AG04450 (cell line): ENCODE data around the gene SLC66A2. TPM values are rescaled to one million over a fixed set of nuclear protein-coding genes. Genes with fewer than 3 reads are reported as not detected.
A peak's percentile ranks its signal among the peaks of the same experiment; 100 is the strongest.

ENCODE experiments used
- CTCF ChIA-PET: fragments of 300-600, 350-600 bp; formaldehyde crosslinking; extraction: SDS; loops from one replicate; lab custom pipeline; 2022; ENCODE audit warnings: antibody characterized with exemption, inconsistent platforms; lab: Charles Lee
- POLR2A ChIA-PET: fragments of 350-600 bp; formaldehyde crosslinking; extraction: SDS; loops from one replicate; lab custom pipeline; 2021; ENCODE audit warnings: antibody characterized with exemption, inconsistent platforms; lab: Yijun Ruan, JAX
- DNase-seq: peaks from one replicate; pipeline ENCODE4 v3.0.0-alpha.2; 2011; ENCODE audit warnings: low read depth, low spot score
- H3K27ac ChIP-seq: one replicate; pipeline ENCODE4 v1.5.1; 2012; ENCODE audit warnings: low read depth, low read length, control low read depth
- H3K27me3 ChIP-seq: one replicate; pipeline ENCODE4 v1.6.0; 2012; ENCODE audit warnings: low read length; ENCODE audit not compliant: control insufficient read depth, insufficient read depth
- H3K4me3 ChIP-seq: 2 replicates; pipeline ENCODE4 v1.5.1; 2011; ENCODE audit warnings: mild to moderate bottlenecking, low read depth, low read length, control low read depth
- H3K9me3 ChIP-seq: 2 replicates; pipeline ENCODE4 v1.5.1; 2012; ENCODE audit warnings: low read length; ENCODE audit not compliant: control insufficient read depth, insufficient read depth
- polyA plus RNA-seq: library from polyadenylated mRNA; depleted of rRNA; stranded (reverse); fragments of >200 nt; gene quantifications from 2 replicates; pipeline ENCODE4 v1.2.3, GENCODE V29; 2011
- TF ChIP-seq, protein P1 (sequence below): IDR thresholded peaks from 2 replicates; pipeline ENCODE4 v1.5.1; 2011; ENCODE audit warnings: low read depth, low read length, control low read depth, inconsistent platforms

Gene SLC66A2
- polyA plus RNA-seq, 1 experiment: 13.9 TPM

GRCh38 chr18:79971986-79972385, 20.5 kb upstream of the SLC66A2 start:
- H3K4me3 ChIP-seq: no peak overlapping the region
- no peaks in the 10 kb centered on the region for H3K9me3 ChIP-seq
- TF ChIP-seq, protein P1, sequence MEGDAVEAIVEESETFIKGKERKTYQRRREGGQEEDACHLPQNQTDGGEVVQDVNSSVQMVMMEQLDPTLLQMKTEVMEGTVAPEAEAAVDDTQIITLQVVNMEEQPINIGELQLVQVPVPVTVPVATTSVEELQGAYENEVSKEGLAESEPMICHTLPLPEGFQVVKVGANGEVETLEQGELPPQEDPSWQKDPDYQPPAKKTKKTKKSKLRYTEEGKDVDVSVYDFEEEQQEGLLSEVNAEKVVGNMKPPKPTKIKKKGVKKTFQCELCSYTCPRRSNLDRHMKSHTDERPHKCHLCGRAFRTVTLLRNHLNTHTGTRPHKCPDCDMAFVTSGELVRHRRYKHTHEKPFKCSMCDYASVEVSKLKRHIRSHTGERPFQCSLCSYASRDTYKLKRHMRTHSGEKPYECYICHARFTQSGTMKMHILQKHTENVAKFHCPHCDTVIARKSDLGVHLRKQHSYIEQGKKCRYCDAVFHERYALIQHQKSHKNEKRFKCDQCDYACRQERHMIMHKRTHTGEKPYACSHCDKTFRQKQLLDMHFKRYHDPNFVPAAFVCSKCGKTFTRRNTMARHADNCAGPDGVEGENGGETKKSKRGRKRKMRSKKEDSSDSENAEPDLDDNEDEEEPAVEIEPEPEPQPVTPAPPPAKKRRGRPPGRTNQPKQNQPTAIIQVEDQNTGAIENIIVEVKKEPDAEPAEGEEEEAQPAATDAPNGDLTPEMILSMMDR: no peak
- no peak for DNase-seq
- ChIA-PET CTCF (no interaction called here), POLR2A (interaction anchor here (0.6 kb wide), 1 partner anchor 141 kb away, joined by 3 read pairs; no protein-coding TSS in a partner anchor)
- H3K27me3 ChIP-seq: no peaks in the 10 kb centered on the region
- no peak overlapping the region for H3K27ac ChIP-seq

GRCh38 chr18:79971211-79971952, 19.9 kb upstream of the SLC66A2 start:
- Histone ChIP-seq H3K27ac (no peak overlapping the region), H3K27me3 (no peaks in the 10 kb centered on the region), H3K9me3 (no peaks in the 10 kb centered on the region), H3K4me3 (no peak overlapping the region)
- TF ChIP-seq, protein P1: no peak
- CTCF ChIA-PET: no interaction called here
- no peak for DNase-seq
- POLR2A ChIA-PET: interaction anchor here (0.6 kb wide), 1 partner anchor 142 kb away, joined by 3 read pairs; no protein-coding TSS in a partner anchor

- no peak for DNase-seq
- TF ChIP-seq, protein P1: no peak
- H3K9me3 ChIP-seq: no peaks in the 10 kb centered on the region
- no peak overlapping the region for H3K27ac ChIP-seq
- no peaks in the 10 kb centered on the region for H3K27me3 ChIP-seq
- H3K4me3 ChIP-seq: no peak overlapping the region
- ChIA-PET POLR2A (no interaction called here), CTCF (no interaction called here)
Measured at GRCh38 chr18:79970419-79971133, 19.1 kb upstream of the SLC66A2 start.

- ChIA-PET POLR2A (interaction anchor here (1.0 to 1.1 kb wide), 3 partner anchors 13 to 69 kb away, joined by 3 to 4 read pairs (median 3); partner anchors contain the start of genes RBFA and SLC66A2), CTCF (no interaction called here)
- Histone ChIP-seq H3K27ac (peak overlapping the region; percentile 96), H3K9me3 (no peaks in the 10 kb centered on the region; the same call in 1 of the 2 replicates), H3K27me3 (no peaks in the 10 kb centered on the region), H3K4me3 (peak overlapping the region; percentile 61)
- TF ChIP-seq, protein P1: no peak
- DNase-seq: peak; percentile 55
Measured at GRCh38 chr18:79965119-79965902, 13.9 kb upstream of the SLC66A2 start.
